ENCODE data around the gene PREPL. TPM values are rescaled to one million over a fixed set of nuclear protein-coding genes. Genes with fewer than 3 reads are reported as not detected.
A peak's percentile ranks its signal among the peaks of the same experiment; 100 is the strongest.

Gene PREPL
- polyA plus RNA-seq, 3 donors: 2.6 to 10.8 (median 8.0) TPM

GRCh38 chr2:44280869-44281268, 80.4 kb downstream of the PREPL start:
- Mint-ChIP-seq H3K36me3 (no peaks in the 10 kb centered on the region), H3K27me3 (ENCODE audit: low read depth in 3 of 3) (peaks cover 0 to 5% (median 0%) of the 10 kb centered on the region in 3 donors), H3K4me3 (no peak overlapping the region), H3K9me3 (no peaks in the 10 kb centered on the region), H3K27ac (peak overlapping the region in 1 of 7 donors; percentile 52), H3K4me1 (no peaks in the 10 kb centered on the region)
- Histone ChIP-seq H3K79me2 (ENCODE audit: insufficient read depth, low read length) (no peaks in the 10 kb centered on the region), H3K9ac (ENCODE audit: insufficient read depth, low read length, poor library complexity, severe bottlenecking) (no peak overlapping the region), H2AFZ (ENCODE audit: insufficient read depth, low read depth, low read length, poor library complexity, severe bottlenecking) (no peak overlapping the region), H3K9me3 (replicated peaks in 1 of 2; ENCODE audit: control insufficient read depth in 1 of 2, insufficient read depth in 1 of 2, low read length in 2 of 2) (no peaks in the 10 kb centered on the region), H3K4me1 (ENCODE audit: control insufficient read depth in 1 of 2, insufficient read depth in 2 of 2, low read length in 2 of 2) (no peaks in the 10 kb centered on the region), H3K27me3 (ENCODE audit: control insufficient read depth in 2 of 2, insufficient read depth in 2 of 2, low read length in 2 of 2) (no peaks in the 10 kb centered on the region), H3K4me2 (replicated peaks; ENCODE audit: extremely low read depth, low read length, poor library complexity, severe bottlenecking) (no peak overlapping the region), H3K27ac (ENCODE audit: low read depth in 1 of 2, low read length in 2 of 2) (no peak overlapping the region), H3K4me3 (replicated peaks in 1 of 3; ENCODE audit: low read depth in 2 of 3, low read length in 3 of 3) (no peak overlapping the region), H4K20me1 (ENCODE audit: insufficient read depth, low read length) (no peaks in the 10 kb centered on the region), H3K36me3 (replicated peaks in 1 of 2; ENCODE audit: control insufficient read depth in 1 of 2, insufficient read depth in 2 of 2, low read length in 2 of 2) (no peaks in the 10 kb centered on the region)
- no peak for DNase-seq
- intact Hi-C loops (cut with micrococcal nuclease): no loop called here
- 100% methylated on average over 1 of the region's 1 CpG for WGBS (ENCODE audit: insufficient coverage)
- TF ChIP-seq CTCF (IDR thresholded peaks at IDR 0.05): no peak

- H3K4me3 Mint-ChIP-seq: no peak overlapping the region
- Histone ChIP-seq H3K9ac (ENCODE audit: insufficient read depth, low read length, poor library complexity, severe bottlenecking) (no peak overlapping the region), H3K27me3 (ENCODE audit: control insufficient read depth in 2 of 2, insufficient read depth in 2 of 2, low read length in 2 of 2) (no peaks in the 10 kb centered on the region), H3K79me2 (ENCODE audit: insufficient read depth, low read length) (no peaks in the 10 kb centered on the region), H3K4me3 (replicated peaks in 1 of 3; ENCODE audit: low read depth in 2 of 3, low read length in 3 of 3) (no peak overlapping the region), H3K4me2 (replicated peaks; ENCODE audit: extremely low read depth, low read length, poor library complexity, severe bottlenecking) (no peak overlapping the region), H3K4me1 (ENCODE audit: control insufficient read depth in 1 of 2, insufficient read depth in 2 of 2, low read length in 2 of 2) (no peaks in the 10 kb centered on the region), H3K27ac (ENCODE audit: low read depth in 1 of 2, low read length in 2 of 2) (no peak overlapping the region), H3K36me3 (replicated peaks in 1 of 2; ENCODE audit: control insufficient read depth in 1 of 2, insufficient read depth in 2 of 2, low read length in 2 of 2) (no peaks in the 10 kb centered on the region), H2AFZ (ENCODE audit: insufficient read depth, low read depth, low read length, poor library complexity, severe bottlenecking) (no peak overlapping the region), H3K9me3 (replicated peaks in 1 of 2; ENCODE audit: control insufficient read depth in 1 of 2, insufficient read depth in 1 of 2, low read length in 2 of 2) (no peaks in the 10 kb centered on the region), H4K20me1 (ENCODE audit: insufficient read depth, low read length) (no peaks in the 10 kb centered on the region)
- WGBS (ENCODE audit: insufficient coverage): 67% methylated on average over 1 of the region's 1 CpG
- no peak for DNase-seq
- H3K27ac Mint-ChIP-seq: no peak overlapping the region
- no peaks in the 10 kb centered on the region for H3K4me1 Mint-ChIP-seq
- TF ChIP-seq CTCF (IDR thresholded peaks at IDR 0.05): no peak
- H3K27me3 Mint-ChIP-seq (ENCODE audit: low read depth in 3 of 3): no peaks in the 10 kb centered on the region
- no peaks in the 10 kb centered on the region for H3K36me3 Mint-ChIP-seq
- H3K9me3 Mint-ChIP-seq: peaks cover 0 to 3% (median 0%) of the 10 kb centered on the region in 7 donors
- intact Hi-C loops (cut with micrococcal nuclease): no loop called here
Observed at GRCh38 chr2:44277541-44277940, 83.8 kb downstream of the PREPL start.

Data from CD14-positive monocyte (primary cell).